ENCODE measurements around the gene SYNE4.

The SYNE4 gene

GRCh38 chr19:35959968-35960320 is 48.7 kb downstream of the SYNE4 start:
- TF ChIP-seq, protein P1, sequence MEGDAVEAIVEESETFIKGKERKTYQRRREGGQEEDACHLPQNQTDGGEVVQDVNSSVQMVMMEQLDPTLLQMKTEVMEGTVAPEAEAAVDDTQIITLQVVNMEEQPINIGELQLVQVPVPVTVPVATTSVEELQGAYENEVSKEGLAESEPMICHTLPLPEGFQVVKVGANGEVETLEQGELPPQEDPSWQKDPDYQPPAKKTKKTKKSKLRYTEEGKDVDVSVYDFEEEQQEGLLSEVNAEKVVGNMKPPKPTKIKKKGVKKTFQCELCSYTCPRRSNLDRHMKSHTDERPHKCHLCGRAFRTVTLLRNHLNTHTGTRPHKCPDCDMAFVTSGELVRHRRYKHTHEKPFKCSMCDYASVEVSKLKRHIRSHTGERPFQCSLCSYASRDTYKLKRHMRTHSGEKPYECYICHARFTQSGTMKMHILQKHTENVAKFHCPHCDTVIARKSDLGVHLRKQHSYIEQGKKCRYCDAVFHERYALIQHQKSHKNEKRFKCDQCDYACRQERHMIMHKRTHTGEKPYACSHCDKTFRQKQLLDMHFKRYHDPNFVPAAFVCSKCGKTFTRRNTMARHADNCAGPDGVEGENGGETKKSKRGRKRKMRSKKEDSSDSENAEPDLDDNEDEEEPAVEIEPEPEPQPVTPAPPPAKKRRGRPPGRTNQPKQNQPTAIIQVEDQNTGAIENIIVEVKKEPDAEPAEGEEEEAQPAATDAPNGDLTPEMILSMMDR (IDR thresholded peaks at IDR 0.05): no peak

DNA sequence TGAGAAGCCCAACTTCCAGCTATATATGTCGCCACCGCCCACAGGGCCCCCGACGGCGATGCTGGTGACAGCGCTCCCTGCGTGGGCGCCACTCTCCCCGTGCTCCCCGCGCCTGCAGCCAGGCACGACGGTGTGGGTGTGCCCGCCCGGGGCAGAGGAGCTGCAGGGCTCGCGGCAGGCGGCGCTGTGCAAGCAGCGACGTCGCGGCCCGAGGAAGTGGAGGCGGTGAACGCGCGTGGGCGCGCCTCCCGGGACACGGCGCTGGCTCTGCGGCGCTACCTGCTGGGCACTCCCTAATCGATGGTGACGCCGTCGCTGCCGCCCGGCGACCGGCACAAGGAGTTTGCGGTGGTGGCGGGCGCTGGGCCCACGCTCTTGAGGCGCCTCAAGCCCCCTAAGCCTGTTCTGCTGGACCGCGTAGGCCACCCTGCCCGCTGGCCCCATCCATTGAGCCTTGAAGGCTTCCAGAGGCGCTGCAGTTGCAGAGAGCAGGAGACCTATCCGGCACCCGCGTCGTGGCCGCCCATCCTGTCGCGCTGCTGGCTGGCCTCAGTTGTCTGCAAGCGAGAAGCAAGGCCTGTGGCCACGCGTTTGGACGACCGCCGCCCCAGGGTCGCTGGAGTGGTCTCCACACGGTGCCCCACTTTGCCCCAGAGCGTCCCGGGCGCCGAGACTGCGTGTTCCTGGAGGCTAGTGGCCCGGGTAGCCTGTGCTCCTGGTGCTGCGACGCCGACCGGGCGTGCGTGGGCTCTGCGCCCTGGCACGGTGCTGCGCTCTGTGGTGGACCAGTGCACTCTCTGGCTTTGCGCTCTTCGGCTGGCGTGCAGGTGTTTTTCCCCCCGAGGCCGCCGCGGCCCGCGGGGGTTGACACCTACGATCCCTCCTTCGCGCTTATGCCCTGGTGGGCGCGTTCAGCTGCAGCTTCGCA is 49.3 kb downstream of the SYNE4 start:
- TF ChIP-seq, protein P1 (IDR thresholded peaks at IDR 0.05): peak; percentile 45

- TF ChIP-seq, protein P1 (IDR thresholded peaks at IDR 0.05): no peak
These were observed 50.0 kb downstream of the SYNE4 start for GRCh38 chr19:35958660-35959039.

DNA sequence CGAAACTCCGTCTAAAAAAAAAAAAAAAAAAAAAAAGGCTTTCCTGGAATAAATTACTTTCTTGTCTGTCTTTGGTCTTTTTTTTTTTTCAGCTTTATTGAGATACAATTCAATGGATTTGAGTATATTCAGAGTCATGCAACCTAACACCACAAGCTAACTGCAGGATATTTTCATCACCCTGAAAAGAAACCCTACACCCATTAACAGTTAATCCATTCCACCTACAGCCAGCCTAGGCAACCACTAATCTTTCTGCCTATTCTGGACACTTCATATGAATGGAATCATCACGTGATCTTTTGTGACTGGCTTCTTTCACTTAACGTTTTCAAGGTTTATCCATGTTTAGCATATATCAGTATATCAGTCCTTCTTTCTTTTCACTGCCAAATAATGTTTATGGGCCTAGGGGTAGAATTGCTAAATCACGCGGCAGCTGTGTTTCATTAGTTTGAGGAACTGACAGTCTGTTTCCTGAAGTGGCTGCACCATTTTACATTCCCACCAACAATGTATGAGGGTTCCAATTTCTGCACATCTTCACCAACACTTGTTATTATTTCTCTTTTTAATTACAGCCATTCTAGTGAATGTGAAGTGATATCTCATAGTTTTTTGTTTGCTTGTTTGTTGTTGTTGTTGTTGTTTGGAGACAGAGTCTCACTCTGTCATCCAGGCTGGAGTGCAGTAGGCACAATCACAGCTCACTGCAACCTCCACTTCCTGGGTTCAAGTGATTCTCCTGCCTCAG is 52.6 kb downstream of the SYNE4 start:
- TF ChIP-seq, protein P1 (IDR thresholded peaks at IDR 0.05): no peak

Data from LNCAP (cell line).